HCT116 (cell line): ENCODE results near the gene GRK5. TPM values are rescaled to one million over a fixed set of nuclear protein-coding genes. Genes with fewer than 3 reads are reported as not detected.

Experiments
- ATAC-seq: fragments of 200-7000 bp; cut with Tn5 transposase; 2 replicates; pipeline ENCODE4 v1.9.1; 2020; ENCODE audit warnings: mild to moderate bottlenecking, moderate library complexity
- BruUV-seq: library from RNA; stranded (reverse); fragments of 400-500 nt; replicated peaks from 2 replicates; lab custom pipeline; 2021; lab: Mats Ljungman, UMichigan
- CTCF ChIA-PET: fragments of 300-600 bp; sonication (Branson Sonifier 250); formaldehyde crosslinking; loops from one replicate; lab custom pipeline; 2021; ENCODE audit warnings: antibody characterized with exemption; lab: Charles Lee
- POLR2A ChIA-PET: fragments of 300-600, 350-600 bp; sonication (Branson Sonifier 250); formaldehyde crosslinking; loops from one replicate; lab custom pipeline; 2021; ENCODE audit warnings: antibody characterized with exemption; lab: Charles Lee
- RAD21 ChIA-PET, 2 experiments: fragments of 300-600 bp; sonication (Branson Sonifier 250); formaldehyde crosslinking; loops; one replicate each; lab custom pipeline; 2023; ENCODE audit warnings: low total read pairs in 2 of 2; ENCODE audit not compliant: uncharacterized antibody in 2 of 2, unreplicated experiment in 2 of 2, low non-redundant PET in 1 of 2; lab: Charles Lee
- DNase-seq: peaks from one replicate; pipeline ENCODE4 v3.0.0-alpha.2; 2010; ENCODE audit warnings: low read depth, low spot score
- H2AFZ ChIP-seq: fragments of 200-600 bp; shearing (Covaris generic), sonication (generic); 2 replicates; pipeline ENCODE4 v1.6.1; 2017; ENCODE audit warnings: low read depth, mixed run types, mixed read lengths, antibody characterized with exemption, low read length; ENCODE audit not compliant: poor library complexity, severe bottlenecking
- H3K27ac ChIP-seq: 2 replicates; pipeline ENCODE4 v1.5.1; 2012; ENCODE audit warnings: low read depth, low read length
- H3K27me3 ChIP-seq: fragments of 200-600 bp; sonication (generic); 2 replicates; pipeline ENCODE4 v1.6.1; 2016; ENCODE audit warnings: mixed run types, low read length, mixed read lengths; ENCODE audit not compliant: insufficient read depth
- H3K36me3 ChIP-seq, 2 experiments: fragments of 200-500 bp in 1 of 2; fragments of 200-600 bp in 1 of 2; sonication (Bioruptor generic) in 1 of 2; sonication (generic) in 1 of 2; 2 replicates each; pipeline versions ENCODE4 v1.5.1 to v1.6.1; 2014 to 2016; ENCODE audit warnings: low read length in 2 of 2, inconsistent platforms in 1 of 2, mixed read lengths in 1 of 2, mixed run types in 1 of 2; ENCODE audit not compliant: insufficient read depth in 2 of 2, control insufficient read depth in 1 of 2
- H3K4me1 ChIP-seq, 2 experiments: fragments of 200-600 bp in 1 of 2; sonication (generic) in 1 of 2; 2 replicates each; pipeline versions ENCODE4 v1.5.1 to v1.6.1; 2012 to 2017; ENCODE audit warnings: low read length in 2 of 2, inconsistent platforms in 1 of 2, mild to moderate bottlenecking in 1 of 2, mixed read lengths in 1 of 2, mixed run types in 1 of 2, moderate library complexity in 1 of 2; ENCODE audit not compliant: insufficient read depth in 2 of 2, control insufficient read depth in 1 of 2
- H3K4me2 ChIP-seq: fragments of 200-600 bp; sonication (generic); 2 replicates; pipeline ENCODE4 v1.6.1; 2017; ENCODE audit warnings: mixed run types, low read length, mixed read lengths
- H3K4me3 ChIP-seq, 2 experiments: fragments of 200-600 bp in 1 of 2; sonication (generic) in 1 of 2; replicated peaks in 1 of 2; 2 replicates each; pipeline ENCODE4 v1.5.1; 2011 to 2016; ENCODE audit warnings: low read length in 2 of 2, control low read depth in 1 of 2, low read depth in 1 of 2, mild to moderate bottlenecking in 1 of 2, mixed read lengths in 1 of 2, mixed run types in 1 of 2
- H3K79me2 ChIP-seq: fragments of 200-600 bp; sonication (generic); 2 replicates; pipeline ENCODE4 v1.6.1; 2017; ENCODE audit warnings: mild to moderate bottlenecking, mixed run types, low read length, moderate library complexity, mixed read lengths; ENCODE audit not compliant: insufficient read depth
- H3K9ac ChIP-seq: fragments of 200-600 bp; sonication (generic); 2 replicates; pipeline ENCODE4 v1.6.1; 2016; ENCODE audit warnings: low read length, mixed read lengths
- H3K9me2 ChIP-seq: fragments of 200-600 bp; sonication (generic), shearing (Covaris generic); 2 replicates; pipeline ENCODE4 v1.6.1; 2017; ENCODE audit warnings: mixed run types, mild to moderate bottlenecking, moderate library complexity; ENCODE audit not compliant: insufficient read depth
- H3K9me3 ChIP-seq, 2 experiments: fragments of 200-500 bp in 1 of 2; fragments of 200-600 bp in 1 of 2; sonication (Bioruptor generic) in 1 of 2; sonication (generic) in 1 of 2; 2 replicates each; pipeline ENCODE4 v1.6.1; 2014 to 2017; ENCODE audit warnings: low read length in 2 of 2, mixed read lengths in 2 of 2, inconsistent platforms in 1 of 2, low read depth in 1 of 2, mild to moderate bottlenecking in 1 of 2, mixed run types in 1 of 2, moderate library complexity in 1 of 2; ENCODE audit not compliant: control insufficient read depth in 1 of 2, insufficient read depth in 1 of 2
- H4K20me1 ChIP-seq: fragments of 200-600 bp; sonication (generic), shearing (Covaris generic); 2 replicates; pipeline ENCODE4 v1.6.1; 2017; ENCODE audit warnings: mixed run types, mild to moderate bottlenecking, moderate library complexity; ENCODE audit not compliant: insufficient read depth
- CEBPB ChIP-seq: IDR thresholded peaks from 2 replicates; pipeline ENCODE4 v1.6.1; 2012; ENCODE audit warnings: low read depth
- CTCF ChIP-seq, 3 experiments: fragments of 200-600 bp in 1 of 3; sonication (generic) in 1 of 3; IDR thresholded peaks in 2 of 3; conservative IDR thresholded peaks in 1 of 3; 2 replicates each; pipeline ENCODE4 v1.5.1; 2012 to 2017; ENCODE audit warnings: low read depth in 2 of 3, low read length in 2 of 3, antibody characterized with exemption in 1 of 3, borderline replicate concordance in 1 of 3, control low read depth in 1 of 3, mild to moderate bottlenecking in 1 of 3, mixed read lengths in 1 of 3, mixed run types in 1 of 3, moderate library complexity in 1 of 3; ENCODE audit not compliant: insufficient read depth in 1 of 3
- JUND ChIP-seq: IDR thresholded peaks from 2 replicates; pipeline ENCODE4 v1.6.1; 2012
- MAX ChIP-seq: IDR thresholded peaks from 2 replicates; pipeline ENCODE4 v1.6.1; 2012
- REST ChIP-seq: IDR thresholded peaks from 2 replicates; pipeline ENCODE4 v1.6.1; 2012; ENCODE audit warnings: low read depth
- SRF ChIP-seq: IDR thresholded peaks from 2 replicates; pipeline ENCODE4 v1.6.1; 2012; ENCODE audit warnings: low read depth
- ZNF274 ChIP-seq: fragments of 200-500 bp; sonication (Bioruptor generic); IDR thresholded peaks from 2 replicates; pipeline ENCODE4 v1.6.1; 2014; ENCODE audit warnings: mild to moderate bottlenecking, low read depth, low read length, inconsistent platforms
- intact Hi-C: fragments of 100-400 bp; cut with micrococcal nuclease; formaldehyde crosslinking; loops from 2 replicates; pipeline ENCODE4 v1.10.0; 2022
- total RNA-seq: library from RNA; stranded (reverse); gene quantifications from one replicate; pipeline ENCODE4 v1.2.1, GENCODE V29; 2021; ENCODE audit not compliant: unreplicated experiment

The GRK5 gene
- total RNA-seq, 1 experiment from 2014 or later = 7.3 TPM

- Histone ChIP-seq H3K9me3 (no peaks in the 10 kb centered on the region), H3K36me3 (no peaks in the 10 kb centered on the region), H2AFZ (no peak overlapping the region), H3K27ac (no peak overlapping the region), H3K4me1 (peaks cover 0 to 4% of the 10 kb centered on the region in 2 experiments; a peak in 1 of 4 replicates), H3K4me3 (no peak overlapping the region), H3K9ac (no peak overlapping the region), H3K4me2 (no peak overlapping the region), H4K20me1 (no peaks in the 10 kb centered on the region), H3K79me2 (no peaks in the 10 kb centered on the region), H3K9me2 (no peaks in the 10 kb centered on the region), H3K27me3 (no peaks in the 10 kb centered on the region)
- BruUV-seq = no TSS peak
- DNase-seq (no peak), ATAC-seq (no peak)
- ChIA-PET CTCF (no interaction called here), POLR2A (no interaction called here), RAD21 (no interaction called here)
- intact Hi-C loops = no loop called here
- TF ChIP-seq REST (no peak), JUND (no peak), MAX (no peak), ZNF274 (no peak), CTCF (IDR thresholded peaks at IDR 0.05 in 2 of 3, conservative IDR thresholded peaks at IDR 0.05 in 1 of 3; ENCODE audit: borderline replicate concordance in 1 of 3, insufficient read depth in 1 of 3, low read depth in 2 of 3, low read length in 2 of 3) (no peak), SRF (no peak), CEBPB (no peak)
These were observed 20.5 kb downstream of the GRK5 start for GRCh38 chr10:119227825-119228224.
